ENCODE measurements around the gene AMBRA1. TPM values are rescaled to one million over a fixed set of nuclear protein-coding genes. Genes with fewer than 3 reads are reported as not detected.
"Not testable (repeated sequence)": the region's sequence is repeated elsewhere in the genome, so short reads cannot be mapped to it uniquely, and the experiment has no call there.

AMBRA1 gene
- total RNA-seq, 1 donor = 29.1 TPM

DNA sequence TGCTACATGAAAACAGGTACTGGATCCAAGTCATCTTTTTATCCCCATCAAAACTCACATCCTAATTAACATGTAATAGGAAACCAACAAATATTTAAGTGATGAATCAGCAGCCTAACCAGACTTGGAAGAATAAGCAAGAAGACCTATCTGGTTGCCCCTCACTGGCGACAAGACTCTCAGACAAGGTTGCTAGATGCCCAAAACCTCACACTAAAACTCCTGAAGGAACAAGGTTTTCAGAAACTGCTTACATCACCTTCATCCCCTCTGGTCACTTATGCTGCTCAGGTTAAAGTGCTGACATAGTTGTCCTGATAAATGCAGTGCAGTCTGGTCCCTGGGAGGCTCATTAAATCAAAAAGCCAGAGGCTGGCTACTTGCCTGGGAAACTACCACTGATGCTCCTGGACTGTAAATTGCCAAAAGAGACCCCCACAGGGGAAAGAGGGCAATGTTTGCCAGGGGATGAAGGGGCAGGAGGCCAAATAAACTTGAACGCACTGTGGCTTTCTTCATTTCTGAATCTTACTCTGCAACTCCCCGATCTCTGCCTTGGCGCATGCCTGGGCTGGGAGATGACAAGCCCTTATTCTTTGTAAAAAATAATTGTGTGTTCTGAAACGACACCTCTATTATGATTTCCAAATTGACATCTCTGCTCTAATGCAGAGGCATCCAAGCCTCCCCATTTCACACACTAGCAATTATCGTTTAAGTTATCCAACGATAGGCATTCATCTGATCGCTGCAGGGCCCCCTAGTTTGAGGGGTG, 72.7 kb downstream of the AMBRA1 start:
- H3K4me1 ChIP-seq (ENCODE audit: insufficient read depth, low read length) = peaks cover 19% of the 10 kb centered on the region
- H3K4me3 ChIP-seq (ENCODE audit: low read length) = no peak overlapping the region
- H3K27me3 ChIP-seq (ENCODE audit: insufficient read depth, low read length) = no peaks in the 10 kb centered on the region
- H3K9me3 ChIP-seq (ENCODE audit: low read depth, low read length) = no peaks in the 10 kb centered on the region

- Histone ChIP-seq H3K27me3 (ENCODE audit: insufficient read depth, low read length) (no peaks in the 10 kb centered on the region), H3K4me3 (ENCODE audit: low read length) (no peak overlapping the region), H3K4me1 (ENCODE audit: insufficient read depth, low read length) (peaks cover 22% of the 10 kb centered on the region), H3K9me3 (ENCODE audit: low read depth, low read length) (no peaks in the 10 kb centered on the region)
Measured at GRCh38 chr11:46519351-46519750, 74.5 kb downstream of the AMBRA1 start.

DNA sequence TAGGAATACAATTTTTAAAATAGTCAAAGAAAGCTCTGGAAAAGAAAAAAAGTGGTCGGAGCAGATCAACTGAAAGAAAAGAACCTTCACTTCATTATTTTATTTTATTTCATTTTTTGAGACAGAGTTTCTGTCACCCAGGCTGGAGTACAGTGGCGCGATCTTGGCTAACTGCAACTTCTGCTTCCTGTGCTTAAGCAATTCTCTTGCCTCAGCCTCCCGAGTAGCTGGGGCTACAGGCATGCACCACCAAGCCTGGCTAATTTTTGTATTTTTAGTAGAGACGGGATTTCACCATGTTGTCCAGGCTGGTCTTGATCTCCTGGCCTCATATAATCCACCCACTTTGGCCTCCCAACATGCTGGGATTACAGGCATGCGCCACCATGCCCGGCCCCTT, 74.9 kb downstream of the AMBRA1 start:
- not testable (repeated sequence) for H3K4me3 ChIP-seq (ENCODE audit: low read length); H3K27me3 ChIP-seq (ENCODE audit: insufficient read depth, low read length); H3K9me3 ChIP-seq (ENCODE audit: low read depth, low read length)
- H3K4me1 ChIP-seq (ENCODE audit: insufficient read depth, low read length) = peaks cover 22% of the 10 kb centered on the region

GRCh38 chr11:46514370-46514769, 79.5 kb downstream of the AMBRA1 start:
- Histone ChIP-seq H3K4me3 (ENCODE audit: low read length) (no peak overlapping the region), H3K4me1 (ENCODE audit: insufficient read depth, low read length) (peaks cover 14% of the 10 kb centered on the region), H3K27me3 (ENCODE audit: insufficient read depth, low read length) (no peaks in the 10 kb centered on the region), H3K9me3 (ENCODE audit: low read depth, low read length) (no peaks in the 10 kb centered on the region)

DNA sequence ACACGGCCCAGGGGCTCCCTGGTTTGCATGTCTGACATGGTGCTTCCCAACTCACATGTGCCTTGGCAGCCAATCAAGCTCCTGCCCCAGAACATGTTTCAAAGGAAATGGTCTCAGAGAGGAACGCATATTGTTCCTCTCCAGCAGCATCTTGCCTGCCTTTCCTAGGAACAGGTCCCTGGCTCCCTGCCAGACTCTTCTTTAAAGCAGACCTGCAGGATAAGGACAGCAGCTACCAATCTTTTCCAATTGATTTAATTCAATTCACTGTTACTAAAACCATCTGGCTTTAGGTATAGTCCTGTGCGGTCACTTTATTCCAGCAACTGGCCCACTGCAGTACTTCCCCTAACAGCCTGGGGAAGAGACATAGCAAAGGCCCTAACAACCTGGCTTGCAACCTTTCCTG, 79.9 kb downstream of the AMBRA1 start:
- no peaks in the 10 kb centered on the region for H3K9me3 ChIP-seq (ENCODE audit: low read depth, low read length)
- H3K4me3 ChIP-seq (ENCODE audit: low read length) = no peak overlapping the region
- peaks cover 9% of the 10 kb centered on the region for H3K4me1 ChIP-seq (ENCODE audit: insufficient read depth, low read length)
- no peaks in the 10 kb centered on the region for H3K27me3 ChIP-seq (ENCODE audit: insufficient read depth, low read length)

DNA sequence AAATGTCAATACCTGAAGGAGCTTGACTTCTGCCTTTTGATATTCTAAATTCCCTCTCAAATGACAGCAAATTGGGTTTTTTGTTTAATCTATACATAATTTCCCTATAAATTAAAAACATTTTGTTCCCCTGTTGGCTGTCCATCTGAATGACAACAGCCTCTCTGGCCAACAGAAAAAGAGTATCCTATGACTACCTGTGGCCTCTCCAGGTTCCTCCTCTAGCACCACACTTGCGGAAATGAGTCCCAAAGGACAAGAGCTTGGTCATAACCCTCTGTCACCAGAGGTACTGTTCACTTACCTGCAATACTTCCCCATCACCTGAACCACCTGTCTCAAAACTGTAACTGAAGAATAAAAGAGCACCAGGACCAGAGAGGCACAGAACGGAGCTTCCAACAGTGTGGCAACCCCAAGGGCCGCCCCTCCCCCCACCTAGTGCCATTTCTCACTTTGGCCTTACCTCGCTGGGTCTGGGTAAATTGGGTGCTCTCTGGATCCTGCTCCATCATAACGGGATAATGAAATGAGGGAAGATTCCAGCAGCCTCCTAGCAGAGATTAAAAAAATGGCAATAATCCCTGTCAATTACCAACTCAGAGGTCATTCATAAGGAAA, 81.5 kb downstream of the AMBRA1 start:
- peaks cover 3% of the 10 kb centered on the region for H3K4me1 ChIP-seq (ENCODE audit: insufficient read depth, low read length)
- no peaks in the 10 kb centered on the region for H3K27me3 ChIP-seq (ENCODE audit: insufficient read depth, low read length)
- no peaks in the 10 kb centered on the region for H3K9me3 ChIP-seq (ENCODE audit: low read depth, low read length)
- no peak overlapping the region for H3K4me3 ChIP-seq (ENCODE audit: low read length)

- H3K4me3 ChIP-seq (ENCODE audit: low read length) = no peak overlapping the region
- no peaks in the 10 kb centered on the region for H3K9me3 ChIP-seq (ENCODE audit: low read depth, low read length)
- no peaks in the 10 kb centered on the region for H3K27me3 ChIP-seq (ENCODE audit: insufficient read depth, low read length)
- peaks cover 3% of the 10 kb centered on the region for H3K4me1 ChIP-seq (ENCODE audit: insufficient read depth, low read length)
Measured at GRCh38 chr11:46511342-46511741, 82.5 kb downstream of the AMBRA1 start.

DNA sequence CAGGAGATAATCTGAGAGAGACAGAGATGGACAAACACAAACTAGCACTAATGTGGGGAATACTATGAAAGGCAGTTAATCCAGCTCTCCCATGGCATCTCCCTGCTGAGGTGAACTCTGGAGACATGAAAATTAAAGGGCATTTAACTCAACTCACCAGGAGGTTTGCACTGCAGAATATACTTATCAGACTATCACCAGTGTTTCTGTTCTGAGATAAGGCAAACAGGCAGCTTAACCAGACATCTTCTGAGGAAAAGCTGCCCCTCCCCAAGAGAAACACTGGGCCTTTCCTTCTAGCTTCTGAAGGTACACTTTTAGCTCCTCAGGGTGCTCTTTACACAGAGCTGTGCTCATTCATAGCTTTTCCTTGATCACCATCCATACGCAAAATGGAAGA, 85.5 kb downstream of the AMBRA1 start:
- H3K9me3 ChIP-seq (ENCODE audit: low read depth, low read length) = no peaks in the 10 kb centered on the region
- no peaks in the 10 kb centered on the region for H3K27me3 ChIP-seq (ENCODE audit: insufficient read depth, low read length)
- no peak overlapping the region for H3K4me3 ChIP-seq (ENCODE audit: low read length)
- H3K4me1 ChIP-seq (ENCODE audit: insufficient read depth, low read length) = no peaks in the 10 kb centered on the region

GRCh38 chr11:46506483-46506791, 87.4 kb downstream of the AMBRA1 start:
- H3K9me3 ChIP-seq (ENCODE audit: low read depth, low read length) = no peaks in the 10 kb centered on the region
- H3K4me1 ChIP-seq (ENCODE audit: insufficient read depth, low read length) = no peaks in the 10 kb centered on the region
- H3K27me3 ChIP-seq (ENCODE audit: insufficient read depth, low read length) = no peaks in the 10 kb centered on the region
- no peak overlapping the region for H3K4me3 ChIP-seq (ENCODE audit: low read length)

DNA sequence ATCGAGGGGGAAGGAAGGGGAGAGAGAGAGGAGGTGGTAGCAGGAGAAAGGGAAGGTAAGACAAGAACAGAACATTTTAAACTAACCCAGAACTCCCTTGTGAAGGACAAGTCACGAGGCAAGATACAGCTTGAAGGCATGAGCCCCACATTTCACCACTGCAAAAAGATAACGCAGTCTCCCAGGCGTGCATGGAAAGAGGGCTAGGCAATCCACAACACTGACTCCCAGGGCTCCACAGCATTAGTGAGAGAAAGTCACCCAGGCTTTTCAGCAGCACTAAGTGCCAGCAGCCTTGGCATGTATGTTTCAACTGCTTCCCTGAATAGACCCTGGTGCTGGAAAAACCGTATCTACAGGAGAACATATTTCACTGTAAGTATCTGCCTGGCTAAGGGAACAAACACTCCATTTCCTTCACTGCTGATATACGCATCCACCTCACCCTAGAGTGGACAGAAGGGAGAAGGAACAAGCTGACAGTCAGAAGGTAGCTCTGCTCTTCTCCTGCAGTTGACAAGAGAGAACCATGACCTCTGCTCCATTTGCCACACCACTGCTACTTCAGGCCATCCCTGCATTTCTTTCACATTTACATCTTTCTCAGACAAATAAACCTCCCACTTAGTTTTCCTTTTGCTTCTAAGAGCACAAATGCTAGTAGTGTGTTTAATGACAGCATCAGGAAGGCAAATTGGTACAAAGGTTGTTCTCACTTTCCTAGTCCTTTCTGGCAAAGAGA, 87.9 kb downstream of the AMBRA1 start:
- no peaks in the 10 kb centered on the region for H3K27me3 ChIP-seq (ENCODE audit: insufficient read depth, low read length)
- H3K9me3 ChIP-seq (ENCODE audit: low read depth, low read length) = no peaks in the 10 kb centered on the region
- no peak overlapping the region for H3K4me3 ChIP-seq (ENCODE audit: low read length)
- H3K4me1 ChIP-seq (ENCODE audit: insufficient read depth, low read length) = no peaks in the 10 kb centered on the region

GRCh38 chr11:46504817-46505613, 88.8 kb downstream of the AMBRA1 start:
- Histone ChIP-seq H3K27me3 (ENCODE audit: insufficient read depth, low read length) (no peaks in the 10 kb centered on the region), H3K9me3 (ENCODE audit: low read depth, low read length) (no peaks in the 10 kb centered on the region), H3K4me3 (ENCODE audit: low read length) (no peak overlapping the region), H3K4me1 (ENCODE audit: insufficient read depth, low read length) (no peaks in the 10 kb centered on the region)

DNA sequence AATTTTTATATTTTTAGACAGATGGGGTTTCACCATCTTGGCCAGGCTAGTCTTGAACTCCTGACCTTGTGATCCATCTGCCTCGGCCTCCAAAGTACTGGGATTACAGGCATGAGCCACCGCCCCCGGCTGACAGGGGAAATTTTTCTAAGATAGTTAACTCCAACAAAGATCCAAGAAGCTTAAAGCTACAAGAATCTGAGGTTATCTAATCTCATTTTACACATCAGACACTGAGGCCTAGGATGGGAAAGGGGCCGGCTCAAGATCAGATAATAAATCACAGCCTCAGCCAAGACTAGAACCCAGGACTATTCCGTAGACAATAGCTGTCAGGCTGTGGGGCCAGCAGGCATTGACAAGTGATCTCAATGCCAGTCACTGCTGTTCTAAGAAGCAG, 94.0 kb downstream of the AMBRA1 start:
- no peaks in the 10 kb centered on the region for H3K9me3 ChIP-seq (ENCODE audit: low read depth, low read length)
- no peak overlapping the region for H3K4me3 ChIP-seq (ENCODE audit: low read length)
- no peaks in the 10 kb centered on the region for H3K4me1 ChIP-seq (ENCODE audit: insufficient read depth, low read length)
- H3K27me3 ChIP-seq (ENCODE audit: insufficient read depth, low read length) = no peaks in the 10 kb centered on the region

GRCh38 chr11:46498968-46499367, 94.9 kb downstream of the AMBRA1 start:
- no peaks in the 10 kb centered on the region for H3K9me3 ChIP-seq (ENCODE audit: low read depth, low read length)
- H3K4me3 ChIP-seq (ENCODE audit: low read length) = no peak overlapping the region
- H3K4me1 ChIP-seq (ENCODE audit: insufficient read depth, low read length) = no peaks in the 10 kb centered on the region
- no peaks in the 10 kb centered on the region for H3K27me3 ChIP-seq (ENCODE audit: insufficient read depth, low read length)

GRCh38 chr11:46498179-46498578, 95.6 kb downstream of the AMBRA1 start:
- Histone ChIP-seq H3K4me1 (ENCODE audit: insufficient read depth, low read length) (no peaks in the 10 kb centered on the region), H3K4me3 (ENCODE audit: low read length) (no peak overlapping the region), H3K9me3 (ENCODE audit: low read depth, low read length) (no peaks in the 10 kb centered on the region), H3K27me3 (ENCODE audit: insufficient read depth, low read length) (no peaks in the 10 kb centered on the region)

GRCh38 chr11:46497498-46497897, 96.3 kb downstream of the AMBRA1 start:
- Histone ChIP-seq H3K9me3 (ENCODE audit: low read depth, low read length) (no peaks in the 10 kb centered on the region), H3K4me1 (ENCODE audit: insufficient read depth, low read length) (no peaks in the 10 kb centered on the region), H3K4me3 (ENCODE audit: low read length) (no peak overlapping the region), H3K27me3 (ENCODE audit: insufficient read depth, low read length) (no peaks in the 10 kb centered on the region)
